Gastrocnemius medialis (tissue), 4 donors: ENCODE results near the gene IGF2BP3. TPM values are rescaled to one million over a fixed set of nuclear protein-coding genes. Genes with fewer than 3 reads are reported as not detected.
A peak's percentile ranks its signal among the peaks of the same experiment; 100 is the strongest.

ENCODE experiments used
- ATAC-seq, 2 donors: fragments of 150-250 bp; one replicate each; pipeline ENCODE4 v1.9.1; 2016
- DNase-seq, 2 donors: peaks; one replicate each; pipeline ENCODE4 v3.0.0-alpha.2; 2019
- H3K27ac ChIP-seq, 4 donors: fragments of 200-600 bp; sonication (generic); 1 replicate in 1 of 4; 2 replicates in 3 of 4; pipeline ENCODE4 v1.5.1; 2016 to 2018; ENCODE audit warnings: mild to moderate bottlenecking in 2 of 4, moderate library complexity in 1 of 4
- H3K27me3 ChIP-seq, 3 donors: fragments of 200-600 bp; sonication (generic) in 2 of 3; 1 replicate in 1 of 3; 2 replicates in 2 of 3; pipeline versions ENCODE4 v1.5.1 to v1.6.0; 2016 to 2019; ENCODE audit warnings: mild to moderate bottlenecking in 1 of 3, moderate library complexity in 1 of 3
- H3K36me3 ChIP-seq, 2 donors: fragments of 200-600 bp; sonication (generic) in 1 of 2; one replicate each; pipeline ENCODE4 v1.5.1; 2017 to 2018
- H3K4me1 ChIP-seq, 2 donors: fragments of 200-600 bp; sonication (generic) in 1 of 2; one replicate each; pipeline ENCODE4 v1.5.1; 2016 to 2017; ENCODE audit warnings: mild to moderate bottlenecking in 2 of 2
- H3K4me3 ChIP-seq, 4 donors: fragments of 200-600 bp; sonication (generic) in 3 of 4; 1 replicate in 1 of 4; 2 replicates in 3 of 4; pipeline ENCODE4 v1.5.1; 2016 to 2019; ENCODE audit warnings: mild to moderate bottlenecking in 2 of 4
- H3K9me3 ChIP-seq, 3 donors: fragments of 200-600 bp; sonication (generic) in 2 of 3; 1 replicate in 1 of 3; 2 replicates in 2 of 3; pipeline ENCODE4 v1.5.1; 2016 to 2019
- POLR2A ChIP-seq, 2 donors: fragments of 450-650 bp; IDR thresholded peaks; one replicate each; pipeline ENCODE4 v1.6.1; 2017; ENCODE audit warnings: antibody characterized with exemption in 2 of 2, mild to moderate bottlenecking in 2 of 2, moderate library complexity in 2 of 2
- in situ Hi-C, 4 donors: fragments of 200-750 bp; cut with MboI; loops; one replicate each; pipeline versions ENCODE4 v1.15.0 to v1.8.0; 2017; ENCODE audit warnings: low sequenced_read_pairs in 4 of 4
- intact Hi-C: fragments of 100-400 bp; cut with DNase I; formaldehyde crosslinking; loops from one replicate; pipeline ENCODE4 v1.15.1; 2023; ENCODE audit warnings: low total_unique reads
- total RNA-seq, 4 donors: library from RNA; depleted of rRNA; stranded (reverse); fragments of >200 nt; gene quantifications; one replicate each; pipeline versions ENCODE4 v1.1.0 to v1.2.3, GENCODE V29; 2016
- TF ChIP-seq, protein P1 (sequence below), 5 experiments: fragments of 450-650 bp in 3 of 5; fragments of 200-600 bp in 2 of 5; sonication (generic) in 2 of 5; IDR thresholded peaks in 4 of 5; conservative IDR thresholded peaks in 1 of 5; 1 replicate in 4 of 5; 2 replicates in 1 of 5; pipeline ENCODE4 v1.5.1; 2016 to 2019; ENCODE audit warnings: antibody characterized with exemption in 5 of 5, mild to moderate bottlenecking in 3 of 5, moderate library complexity in 3 of 5

The IGF2BP3 gene
- total RNA-seq, 4 donors from 2014 or later, result 0.51 TPM; not detected in 3

DNA sequence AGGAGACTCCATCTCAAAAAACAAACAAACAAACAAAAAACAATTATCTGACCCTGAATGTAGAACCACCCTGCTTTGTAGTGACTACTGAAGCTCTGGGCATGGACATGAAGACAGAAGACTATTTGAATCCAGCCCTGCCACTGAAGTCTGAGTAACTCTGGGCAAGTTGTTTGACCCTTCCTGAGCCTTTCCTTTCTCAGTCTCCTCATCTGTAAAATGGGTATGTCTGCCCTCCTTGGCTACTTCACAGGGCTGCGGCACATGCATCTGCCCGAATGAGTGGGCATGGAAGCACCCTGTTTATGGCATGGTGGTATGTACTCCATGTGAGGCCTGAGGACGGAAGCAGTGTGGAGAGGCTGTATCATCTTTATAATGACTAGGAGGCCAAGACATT is 193.3 kb downstream of the IGF2BP3 start:
- in situ Hi-C loops, result no loop called here
- intact Hi-C loops, result loop anchor here (10.0 kb wide), 1 partner anchor 438 kb away; the partner anchor contains the start of gene STK31
- no peak for TF ChIP-seq POLR2A (IDR thresholded peaks at IDR 0.05)
- TF ChIP-seq, protein P1, sequence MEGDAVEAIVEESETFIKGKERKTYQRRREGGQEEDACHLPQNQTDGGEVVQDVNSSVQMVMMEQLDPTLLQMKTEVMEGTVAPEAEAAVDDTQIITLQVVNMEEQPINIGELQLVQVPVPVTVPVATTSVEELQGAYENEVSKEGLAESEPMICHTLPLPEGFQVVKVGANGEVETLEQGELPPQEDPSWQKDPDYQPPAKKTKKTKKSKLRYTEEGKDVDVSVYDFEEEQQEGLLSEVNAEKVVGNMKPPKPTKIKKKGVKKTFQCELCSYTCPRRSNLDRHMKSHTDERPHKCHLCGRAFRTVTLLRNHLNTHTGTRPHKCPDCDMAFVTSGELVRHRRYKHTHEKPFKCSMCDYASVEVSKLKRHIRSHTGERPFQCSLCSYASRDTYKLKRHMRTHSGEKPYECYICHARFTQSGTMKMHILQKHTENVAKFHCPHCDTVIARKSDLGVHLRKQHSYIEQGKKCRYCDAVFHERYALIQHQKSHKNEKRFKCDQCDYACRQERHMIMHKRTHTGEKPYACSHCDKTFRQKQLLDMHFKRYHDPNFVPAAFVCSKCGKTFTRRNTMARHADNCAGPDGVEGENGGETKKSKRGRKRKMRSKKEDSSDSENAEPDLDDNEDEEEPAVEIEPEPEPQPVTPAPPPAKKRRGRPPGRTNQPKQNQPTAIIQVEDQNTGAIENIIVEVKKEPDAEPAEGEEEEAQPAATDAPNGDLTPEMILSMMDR (IDR thresholded peaks at IDR 0.05 in 4 of 5, conservative IDR thresholded peaks at IDR 0.05 in 1 of 5), result no peak
- DNase-seq (no peak), ATAC-seq (no peak)
- no peak overlapping the region for H3K27ac ChIP-seq
- no peaks in the 10 kb centered on the region for H3K36me3 ChIP-seq
- H3K9me3 ChIP-seq, result no peaks in the 10 kb centered on the region
- peaks cover 9 to 11% of the 10 kb centered on the region in 2 donors for H3K4me1 ChIP-seq
- no peaks in the 10 kb centered on the region for H3K27me3 ChIP-seq
- no peak overlapping the region for H3K4me3 ChIP-seq

DNA sequence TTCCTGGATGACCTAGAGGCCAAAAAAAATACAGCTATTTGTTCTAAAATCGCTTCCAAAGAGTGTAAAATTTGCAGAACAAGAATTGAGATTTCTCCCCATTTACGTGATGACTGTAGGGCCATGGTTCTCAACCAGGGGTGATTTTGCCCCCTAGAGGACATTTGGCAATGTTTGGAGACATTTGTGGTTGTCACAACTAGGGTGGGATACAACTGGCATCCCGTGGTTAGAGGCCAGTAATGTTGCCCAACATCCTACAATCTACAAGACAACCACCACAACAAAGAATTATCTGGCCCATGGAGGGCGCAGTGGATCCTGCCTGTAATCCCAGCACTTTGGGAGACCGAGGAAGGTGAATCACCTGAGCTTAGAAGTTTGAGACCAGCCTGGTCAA is 193.9 kb downstream of the IGF2BP3 start:
- no peak for ATAC-seq
- H3K36me3 ChIP-seq, result no peaks in the 10 kb centered on the region
- in situ Hi-C loops (no loop called here), intact Hi-C loops (loop anchor here (10.0 kb wide), 1 partner anchor 438 kb away; the partner anchor contains the start of gene STK31)
- H3K27me3 ChIP-seq, result no peaks in the 10 kb centered on the region
- no peak overlapping the region for H3K4me3 ChIP-seq
- H3K27ac ChIP-seq, result no peak overlapping the region
- no peak for TF ChIP-seq POLR2A (IDR thresholded peaks at IDR 0.05)
- no peaks in the 10 kb centered on the region for H3K9me3 ChIP-seq
- peaks cover 9 to 11% of the 10 kb centered on the region in 2 donors for H3K4me1 ChIP-seq
- no peak for DNase-seq

DNA sequence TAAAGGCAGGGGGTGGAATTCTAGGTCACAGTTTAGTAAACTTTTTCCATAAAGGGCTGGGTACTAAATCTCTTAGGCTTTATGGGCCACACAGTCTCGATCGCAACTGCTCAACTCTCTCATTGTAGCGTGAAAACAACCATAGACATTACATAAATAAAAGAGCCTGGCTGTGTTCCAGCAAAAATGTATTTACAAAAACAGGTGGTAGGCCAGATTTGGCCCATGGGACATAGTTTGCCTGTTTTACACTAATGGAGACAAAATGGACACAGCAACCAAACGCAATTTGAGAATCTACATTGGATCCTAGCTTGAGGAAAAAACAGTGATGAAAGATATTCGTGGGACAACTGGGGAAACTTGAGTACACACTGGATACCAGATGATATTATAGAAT is 194.4 kb downstream of the IGF2BP3 start:
- H3K27me3 ChIP-seq, result no peaks in the 10 kb centered on the region
- in situ Hi-C loops, result no loop called here
- DNase-seq (no peak), ATAC-seq (no peak)
- H3K4me1 ChIP-seq, result peaks cover 9 to 11% of the 10 kb centered on the region in 2 donors
- no peak overlapping the region for H3K4me3 ChIP-seq
- intact Hi-C loops, result loop anchor here (10.0 kb wide), 1 partner anchor 439 kb away; the partner anchor contains the start of gene STK31
- no peak for TF ChIP-seq POLR2A (IDR thresholded peaks at IDR 0.05)
- TF ChIP-seq, protein P1 (IDR thresholded peaks at IDR 0.05 in 4 of 5, conservative IDR thresholded peaks at IDR 0.05 in 1 of 5), result no peak
- H3K36me3 ChIP-seq, result no peaks in the 10 kb centered on the region
- H3K9me3 ChIP-seq, result no peaks in the 10 kb centered on the region
- no peak overlapping the region for H3K27ac ChIP-seq

DNA sequence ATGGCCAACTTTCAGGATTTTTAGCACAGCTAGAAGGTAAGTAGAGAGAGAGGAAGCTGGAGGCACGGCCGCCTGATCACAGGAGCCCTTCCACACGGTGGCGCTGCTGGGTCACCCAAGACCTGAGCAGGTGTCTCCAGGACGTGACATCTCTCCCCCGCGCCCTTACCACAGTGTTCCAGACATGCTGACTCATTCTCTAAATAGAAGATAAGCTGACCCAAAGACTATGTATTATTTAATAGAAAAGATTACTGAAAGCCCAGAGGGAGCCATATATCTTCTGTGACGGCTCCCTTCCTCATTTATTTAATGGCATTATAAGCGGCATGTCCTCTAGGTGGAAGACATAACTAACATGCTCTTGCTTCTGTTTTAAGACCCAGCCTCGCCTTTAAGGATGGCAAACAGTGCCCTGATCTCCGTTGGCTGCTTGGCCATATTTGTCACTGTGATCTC is 197.1 kb downstream of the IGF2BP3 start:
- H3K4me3 ChIP-seq, result peak overlapping the region; percentile 19 to 43 (median 30)
- no peaks in the 10 kb centered on the region for H3K4me1 ChIP-seq
- H3K9me3 ChIP-seq, result no peaks in the 10 kb centered on the region
- DNase-seq (peak; percentile 78 to 90), ATAC-seq (peak; percentile 95 to 97)
- H3K27me3 ChIP-seq, result no peaks in the 10 kb centered on the region
- H3K36me3 ChIP-seq, result no peaks in the 10 kb centered on the region
- peak overlapping the region; percentile 64 to 73 (median 67) for H3K27ac ChIP-seq
- TF ChIP-seq POLR2A (IDR thresholded peaks at IDR 0.05), result no peak
- TF ChIP-seq, protein P1 (IDR thresholded peaks at IDR 0.05 in 4 of 5, conservative IDR thresholded peaks at IDR 0.05 in 1 of 5), result peak; percentile 52 to 85 (median 81)
- intact Hi-C loops (loop anchor here (1.0 to 10.0 kb wide), 5 partner anchors 26 to 442 kb away; partner anchors contain the start of genes MALSU1, STK31 and TRA2A), in situ Hi-C loops (loop anchor here (5.0 to 25.0 kb wide), 2 partner anchors 189 to 439 kb away; partner anchors contain the start of gene STK31 (in 3 of the 4))

DNA sequence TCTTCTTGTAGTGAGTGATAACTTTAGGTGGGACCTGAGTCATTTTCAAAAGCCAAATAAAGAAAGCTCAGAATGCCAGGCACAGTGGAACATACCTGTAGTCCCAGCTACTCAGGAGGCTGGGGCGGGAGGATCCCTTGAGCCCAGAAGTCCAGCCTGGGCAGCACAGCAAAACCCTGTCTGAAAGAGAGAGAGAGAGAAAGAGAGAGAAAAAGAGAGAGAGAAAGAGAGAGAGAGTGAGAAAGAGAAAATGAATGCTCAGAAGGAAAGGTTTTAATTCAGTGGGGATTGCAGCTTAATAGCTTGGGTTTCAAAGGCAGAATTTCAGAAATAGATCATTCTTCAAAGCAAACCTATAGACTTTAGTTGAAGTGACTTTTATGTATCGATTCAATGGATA is 198.0 kb downstream of the IGF2BP3 start:
- Histone ChIP-seq H3K27me3 (no peaks in the 10 kb centered on the region), H3K36me3 (no peaks in the 10 kb centered on the region), H3K4me1 (no peaks in the 10 kb centered on the region), H3K9me3 (no peaks in the 10 kb centered on the region), H3K27ac (no peak overlapping the region), H3K4me3 (no peak overlapping the region)
- TF ChIP-seq, protein P1 (IDR thresholded peaks at IDR 0.05 in 4 of 5, conservative IDR thresholded peaks at IDR 0.05 in 1 of 5), result no peak
- TF ChIP-seq POLR2A (IDR thresholded peaks at IDR 0.05), result no peak
- intact Hi-C loops, result loop anchor here (2.0 to 10.0 kb wide), 3 partner anchors 260 to 443 kb away; partner anchors contain the start of genes STK31 and TRA2A
- ATAC-seq (no peak), DNase-seq (no peak)
- in situ Hi-C loops, result loop anchor here (5.0 to 25.0 kb wide), 2 partner anchors 190 to 440 kb away; partner anchors contain the start of gene STK31 (in 3 of the 4)
